GM18907 (cell line): ENCODE measurements around the gene PIGW.

Source experiments
- ATAC-seq: cut with Tn5 transposase; IDR thresholded peaks from one replicate; pipeline ENCODE4 v1.9.1; 2021; ENCODE audit warnings: mild to moderate bottlenecking, moderate library complexity; ENCODE audit not compliant: unreplicated experiment

PIGW gene

DNA sequence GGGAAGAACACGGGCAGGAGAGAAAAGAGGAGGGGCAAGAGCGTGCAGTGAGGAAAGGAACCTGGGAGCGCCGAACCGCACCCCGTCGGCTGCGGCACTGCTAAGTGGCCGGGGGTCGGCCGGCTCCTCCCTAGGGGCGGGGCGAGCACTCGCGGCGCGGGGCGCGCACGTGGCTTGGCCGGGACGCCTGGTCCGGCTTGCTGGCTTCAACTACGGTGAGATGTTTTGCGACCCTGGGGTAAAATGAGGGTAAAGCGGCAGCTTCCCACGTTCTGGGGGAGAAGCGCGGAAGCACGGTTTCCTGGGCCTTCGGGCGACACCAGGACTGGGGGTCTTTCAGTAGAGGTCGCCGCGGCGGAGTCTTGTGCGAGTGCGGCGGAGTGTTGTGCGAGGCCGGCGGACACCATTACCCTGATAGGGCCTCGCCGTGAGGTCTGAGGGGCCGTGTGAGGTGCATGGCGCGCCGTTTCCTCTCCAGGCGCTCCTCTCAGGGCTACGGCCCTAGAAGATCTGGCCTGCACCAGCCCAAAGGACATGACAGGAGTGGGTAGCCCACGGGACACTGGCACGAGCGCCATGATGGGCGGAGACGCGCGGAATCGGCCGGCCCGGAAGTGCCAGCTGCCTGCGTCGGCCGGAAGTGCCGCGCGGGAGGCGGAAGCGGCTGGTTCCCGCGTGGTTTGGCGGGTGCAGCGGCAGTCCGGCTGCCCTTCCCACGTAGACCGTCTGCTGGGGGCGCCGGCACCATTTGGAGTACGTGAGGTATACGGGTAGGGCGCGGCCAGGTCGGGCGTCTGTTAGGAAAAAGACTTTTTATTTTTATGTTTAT lies at the start of gene PIGW, which contains the start of gene MYO19:
Gene PIGW, plus strand, starts transcription at position 148 of the 829 bp plus-strand sequence. CDS start 2,115 bp downstream, outside the sequence.
Gene MYO19, minus strand, starts transcription at position 29 of the 829 bp plus-strand sequence. CDS start 2,330 bp downstream, outside the sequence.
- peak; percentile 73 for ATAC-seq

- no peak for ATAC-seq
These were observed 49.8 kb upstream of the PIGW start for GRCh38 chr17:36485027-36485426.

DNA sequence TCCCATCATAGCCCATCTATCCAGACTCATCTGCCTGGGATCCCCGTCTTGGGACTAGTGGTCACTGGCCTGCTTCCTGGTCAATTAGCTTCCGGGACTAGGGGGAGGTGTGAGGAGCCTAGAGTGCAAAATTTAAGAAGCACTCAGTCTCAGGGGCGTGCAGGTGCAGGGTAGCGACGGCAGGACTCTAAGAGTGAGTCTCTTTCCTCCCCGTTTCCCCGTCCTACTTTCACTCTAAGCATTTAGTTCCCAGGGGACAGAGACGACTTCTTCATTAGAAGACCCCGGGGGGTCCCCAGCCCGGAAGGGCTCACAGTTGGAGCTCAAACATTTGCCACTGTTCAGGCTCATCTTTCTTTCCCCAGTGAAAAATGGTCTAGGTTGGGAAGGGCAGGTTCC lies 49.0 kb upstream of the PIGW start:
- ATAC-seq: peak; percentile 5

GRCh38 chr17:36486204-36487194 lies 48.3 kb upstream of the PIGW start, which contains the start of gene ZNHIT3:
Gene ZNHIT3 (plus strand): TSS chr17:36486681. CDS start chr17:36486700, 19 bp downstream.
- peak; percentile 90 for ATAC-seq

DNA sequence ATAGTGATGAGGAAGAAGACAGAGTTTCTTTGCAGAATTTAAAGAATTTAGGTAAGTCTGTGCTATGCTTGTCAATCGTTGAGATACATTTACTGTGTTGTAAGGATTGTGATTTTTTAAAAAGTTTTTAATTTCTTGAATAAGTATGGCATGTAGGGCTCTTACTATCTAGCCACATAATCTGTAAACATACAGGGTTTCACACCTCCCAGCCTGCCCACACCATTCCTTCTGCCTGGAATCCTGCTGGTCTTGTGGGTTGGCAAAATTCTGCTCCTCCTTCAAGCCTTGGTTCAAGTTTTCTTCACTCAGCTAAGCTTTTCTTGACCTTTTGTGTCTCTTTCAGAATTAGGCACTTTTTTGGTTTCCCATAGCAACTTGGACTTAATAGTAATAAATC lies 40.8 kb upstream of the PIGW start:
- no peak for ATAC-seq

DNA sequence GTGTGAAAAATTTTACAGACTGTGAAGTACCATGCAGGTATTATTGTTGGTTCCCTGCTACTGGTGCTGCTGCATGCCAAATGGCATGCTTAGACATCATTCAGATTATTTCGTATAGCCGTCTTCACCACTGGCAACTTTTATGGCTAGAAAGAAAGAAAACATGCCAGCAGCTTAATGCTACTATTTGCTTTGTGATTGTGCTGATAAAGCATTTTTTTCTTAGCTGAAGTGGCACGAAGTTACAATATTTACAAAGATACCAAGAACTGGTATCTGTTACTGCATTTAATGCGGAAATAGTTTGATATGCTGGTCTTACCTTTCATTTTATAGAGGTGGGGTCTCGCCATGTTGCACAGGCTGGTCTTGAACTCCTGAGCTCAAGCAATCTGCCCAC lies 40.1 kb upstream of the PIGW start:
- ATAC-seq: no peak

GRCh38 chr17:36495076-36495578 lies 39.7 kb upstream of the PIGW start:
- no peak for ATAC-seq

DNA sequence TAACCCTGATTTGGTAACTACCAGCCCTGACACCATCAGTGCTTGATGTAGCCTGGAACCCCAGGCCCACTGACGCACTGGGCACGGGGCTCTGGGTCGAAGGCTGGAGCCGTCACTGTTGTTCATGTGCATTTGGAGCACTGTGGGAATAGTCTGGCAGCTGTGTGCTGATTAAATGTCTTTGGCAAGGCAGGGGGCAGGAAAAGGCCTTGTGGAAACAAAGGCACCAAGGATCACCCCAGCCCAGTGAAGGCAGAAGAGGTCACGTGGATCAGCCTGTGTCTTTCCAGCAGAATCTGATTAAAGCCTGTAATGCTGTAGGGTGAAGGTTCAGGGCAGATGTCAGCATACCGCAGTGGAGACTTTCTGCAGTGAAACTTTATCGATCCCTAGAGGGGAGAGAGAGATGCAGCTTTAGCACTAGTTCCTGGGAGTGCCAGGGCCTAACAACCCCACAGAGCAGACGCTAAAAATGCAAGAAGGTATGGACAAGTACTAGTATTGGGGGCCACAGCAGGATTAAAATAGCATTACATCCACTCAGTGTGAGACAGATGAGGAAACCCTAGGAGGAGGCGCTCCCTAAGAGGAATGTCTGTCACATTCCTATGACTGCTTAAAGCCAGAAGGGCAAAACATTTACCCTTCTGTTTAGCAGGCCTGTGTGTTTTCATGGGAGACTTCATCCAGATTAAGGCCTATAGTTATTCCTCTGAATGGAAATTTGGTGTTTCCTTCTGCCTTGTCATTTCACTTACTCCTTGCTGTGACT lies 38.6 kb upstream of the PIGW start:
- no peak for ATAC-seq

- no peak for ATAC-seq
These were observed 36.6 kb upstream of the PIGW start for GRCh38 chr17:36498155-36498554.

- ATAC-seq: no peak
These were observed 36.1 kb upstream of the PIGW start for GRCh38 chr17:36498560-36499300.

- no peak for ATAC-seq
These were observed 34.0 kb upstream of the PIGW start for GRCh38 chr17:36500745-36501225.

GRCh38 chr17:36501351-36501750 lies 33.4 kb upstream of the PIGW start:
- ATAC-seq: no peak

GRCh38 chr17:36501963-36502362 lies 32.8 kb upstream of the PIGW start:
- ATAC-seq: no peak

DNA sequence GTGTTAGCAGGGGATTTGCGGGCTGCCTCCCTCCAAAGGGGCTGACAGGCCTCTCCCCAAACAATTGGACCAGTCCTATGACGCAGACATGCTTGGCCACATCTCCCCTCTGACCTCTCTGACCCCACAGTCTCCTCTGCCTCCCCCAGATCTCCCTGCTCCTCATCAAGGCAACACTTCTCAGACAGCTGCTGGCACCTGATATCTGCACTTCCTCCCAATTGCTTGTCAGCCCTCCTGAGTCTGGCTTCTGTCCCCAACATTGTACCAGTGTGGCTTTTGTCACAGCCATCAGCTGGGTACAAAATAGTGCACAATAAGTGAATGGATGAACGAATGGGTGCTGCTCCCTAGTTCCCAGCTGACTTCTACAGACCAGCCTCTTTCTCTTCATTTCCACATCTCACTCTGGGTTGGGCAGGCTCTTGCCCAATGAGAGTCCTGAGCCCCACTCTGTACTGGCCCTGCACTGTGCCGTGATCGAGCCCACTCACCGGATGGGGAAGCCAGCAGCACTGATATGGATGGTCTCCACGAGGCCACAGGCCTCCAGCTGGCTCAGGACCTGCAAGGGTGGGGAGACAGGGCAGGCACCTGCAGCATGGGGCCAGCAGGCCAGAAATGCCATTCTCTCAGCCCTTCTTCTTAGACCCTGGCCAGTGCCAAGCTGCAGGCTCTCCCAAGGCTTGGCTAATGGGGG lies 31.2 kb upstream of the PIGW start:
- no peak for ATAC-seq

GRCh38 chr17:36504156-36504545 lies 30.6 kb upstream of the PIGW start:
- no peak for ATAC-seq

DNA sequence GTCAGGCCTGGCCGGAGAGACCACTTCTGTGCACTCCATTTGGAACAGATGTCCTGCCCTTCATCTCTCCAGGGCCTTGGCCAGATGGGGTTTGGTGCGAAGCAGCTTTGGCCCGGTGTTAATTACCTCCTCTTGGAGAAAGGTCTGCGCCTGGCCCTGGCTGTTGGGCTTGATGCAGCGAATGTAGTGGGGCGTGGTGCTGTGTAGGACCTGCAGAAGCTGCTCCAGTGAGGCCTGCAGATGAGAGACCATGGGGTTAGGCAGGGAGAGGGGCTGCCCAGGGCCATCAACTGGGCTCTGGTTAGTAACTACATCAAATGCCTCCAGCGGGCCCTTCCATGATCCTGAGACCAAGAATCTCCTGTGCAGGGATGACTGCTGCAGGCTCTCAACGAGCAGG lies 29.6 kb upstream of the PIGW start:
- no peak for ATAC-seq

DNA sequence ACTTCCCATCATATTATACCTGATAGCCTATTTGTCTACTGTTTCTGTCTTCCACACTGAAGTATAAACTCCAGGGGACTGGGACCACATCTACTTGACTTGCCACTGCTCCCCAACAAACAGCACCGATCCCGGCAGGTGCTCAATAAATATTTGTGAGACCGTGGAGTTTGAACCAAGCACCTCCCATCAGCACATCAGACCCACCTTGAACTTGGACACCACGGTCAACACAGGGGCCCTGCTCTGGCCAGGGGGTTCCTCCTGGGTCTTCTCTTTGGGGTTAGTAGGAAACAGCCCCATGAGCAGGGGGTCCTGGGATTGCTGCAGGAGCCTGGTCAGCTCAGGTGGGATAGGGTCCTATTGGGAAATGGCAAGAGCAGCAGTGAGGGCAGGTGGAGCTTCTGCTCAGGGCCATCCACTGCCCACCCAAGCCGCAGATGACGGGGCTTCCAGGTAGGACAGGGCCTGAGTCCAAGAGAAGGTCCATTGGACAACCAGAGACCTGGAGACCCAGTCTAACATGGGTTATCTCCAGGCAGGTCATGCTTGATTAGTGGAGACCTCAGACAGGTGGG lies 28.4 kb upstream of the PIGW start:
- ATAC-seq: no peak

GRCh38 chr17:36506831-36507230 lies 28.0 kb upstream of the PIGW start:
- no peak for ATAC-seq

- ATAC-seq: no peak
These were observed 27.5 kb upstream of the PIGW start for GRCh38 chr17:36507266-36507665.
